PC-3 (cell line): ENCODE results near the gene PKNOX2. TPM values are rescaled to one million over a fixed set of nuclear protein-coding genes. Genes with fewer than 3 reads are reported as not detected.

ENCODE experiments used
- ATAC-seq: fragments of 200-7000 bp; cut with Tn5 transposase; 2 replicates; pipeline ENCODE4 v1.9.1; 2020; ENCODE audit warnings: mild to moderate bottlenecking, moderate library complexity
- BruUV-seq: library from RNA; stranded (reverse); fragments of 400-500 nt; replicated peaks from 2 replicates; lab custom pipeline; 2021; lab: Mats Ljungman, UMichigan
- CTCF ChIA-PET: fragments of 300-600 bp; sonication (Branson Sonifier 250); formaldehyde crosslinking; loops from one replicate; lab custom pipeline; 2022; ENCODE audit warnings: antibody characterized with exemption; lab: Charles Lee
- POLR2A ChIA-PET: fragments of 300-600 bp; sonication (Branson Sonifier 250); formaldehyde crosslinking; loops from one replicate; lab custom pipeline; 2022; ENCODE audit warnings: antibody characterized with exemption; ENCODE audit not compliant: unreplicated experiment; lab: Charles Lee
- DNase-seq: peaks from one replicate; pipeline ENCODE4 v3.0.0-alpha.2; 2015
- H2AFZ ChIP-seq: fragments of 300-600 bp; sonication (generic); 2 replicates; pipeline ENCODE4 v1.6.0; 2016; ENCODE audit warnings: antibody characterized with exemption, low read length
- H3F3A ChIP-seq: fragments of 300-600 bp; sonication (generic); one replicate; pipeline ENCODE4 v1.6.0; 2017; ENCODE audit warnings: antibody characterized with exemption, low read length, control low read depth, mild to moderate bottlenecking; ENCODE audit not compliant: unreplicated experiment
- H3K27ac ChIP-seq: fragments of 300-600 bp; sonication (generic); 2 replicates; pipeline ENCODE4 v1.5.1; 2016; ENCODE audit warnings: mild to moderate bottlenecking, low read length
- H3K27me3 ChIP-seq: fragments of 300-600 bp; sonication (generic); 2 replicates; pipeline ENCODE4 v1.6.1; 2016; ENCODE audit warnings: low read length, mixed read lengths
- H3K36me3 ChIP-seq: fragments of 300-600 bp; sonication (generic); 2 replicates; pipeline ENCODE4 v1.6.1; 2016; ENCODE audit warnings: low read depth, mixed run types, low read length, mixed read lengths
- H3K4me1 ChIP-seq: fragments of 300-600 bp; sonication (generic); 2 replicates; pipeline ENCODE4 v1.5.1; 2016; ENCODE audit warnings: low read length; ENCODE audit not compliant: insufficient read depth
- H3K4me2 ChIP-seq: fragments of 300-600 bp; sonication (generic); 2 replicates; pipeline ENCODE4 v1.6.0; 2016; ENCODE audit warnings: low read length
- H3K4me3 ChIP-seq: fragments of 300-600 bp; sonication (generic); 2 replicates; pipeline ENCODE4 v1.5.1; 2016; ENCODE audit warnings: mild to moderate bottlenecking, low read length, mixed read lengths
- H3K79me2 ChIP-seq: fragments of 300-600 bp; sonication (generic); 2 replicates; pipeline ENCODE4 v1.6.1; 2017; ENCODE audit warnings: low read length, mixed read lengths
- H3K9ac ChIP-seq: fragments of 300-600 bp; sonication (generic); 2 replicates; pipeline ENCODE4 v1.6.0; 2016; ENCODE audit warnings: mild to moderate bottlenecking, low read length
- H3K9me2 ChIP-seq: fragments of 300-600 bp; sonication (generic); replicated peaks from 2 replicates; pipeline ENCODE4 v1.6.1; 2016; ENCODE audit warnings: mixed run types, low read length, mixed read lengths
- H3K9me3 ChIP-seq: fragments of 300-600 bp; sonication (generic); 2 replicates; pipeline ENCODE4 v1.6.1; 2016; ENCODE audit warnings: low read length, mixed read lengths
- H4K20me1 ChIP-seq: fragments of 300-600 bp; sonication (generic); 2 replicates; pipeline ENCODE4 v1.6.1; 2016; ENCODE audit warnings: low read length, mixed read lengths
- CTCF ChIP-seq: fragments of 300-600 bp; sonication (generic); conservative IDR thresholded peaks from 2 replicates; pipeline ENCODE4 v1.5.1; 2017; ENCODE audit warnings: antibody characterized with exemption, low read depth, mild to moderate bottlenecking, low read length
- EZH2 ChIP-seq: fragments of 300-600 bp; sonication (generic); IDR thresholded peaks from one replicate; pipeline ENCODE4 v1.6.1; 2017; ENCODE audit warnings: antibody characterized with exemption, mild to moderate bottlenecking, low read length; ENCODE audit not compliant: unreplicated experiment
- EZH2phosphoT487 ChIP-seq: fragments of 300-600 bp; sonication (generic); IDR thresholded peaks from 2 replicates; pipeline ENCODE4 v1.6.1; 2018; ENCODE audit warnings: mild to moderate bottlenecking, antibody characterized with exemption, low read length, borderline replicate concordance
- intact Hi-C: fragments of 100-400 bp; cut with micrococcal nuclease; formaldehyde crosslinking; loops from 2 replicates; pipeline ENCODE4 v1.9.0; 2023
- total RNA-seq: library from RNA; depleted of rRNA; stranded (reverse); fragments of >200 nt; gene quantifications from 2 replicates; pipeline ENCODE4 v1.2.3, GENCODE V29; 2014

Gene PKNOX2
- total RNA-seq, 1 experiment from 2014 or later: not detected

- no peak for TF ChIP-seq CTCF
- TF ChIP-seq EZH2phosphoT487: no peak
- no peak for TF ChIP-seq EZH2
- POLR2A ChIA-PET: interaction anchor here (0.6 kb wide), 1 partner anchor 14 kb away, joined by 3 read pairs; no protein-coding TSS in a partner anchor
Measured at GRCh38 chr11:125452125-125452470, 287.5 kb downstream of the PKNOX2 start.

GRCh38 chr11:125454047-125454446, 289.5 kb downstream of the PKNOX2 start:
- ChIA-PET POLR2A (interaction anchor here (0.6 kb wide), 1 partner anchor 46 kb away, joined by 10 read pairs; no protein-coding TSS in a partner anchor), CTCF (no interaction called here)
- no peaks in the 10 kb centered on the region for H3K4me1 ChIP-seq
- no peak overlapping the region for H3K27ac ChIP-seq
- no peak overlapping the region for H3K9ac ChIP-seq
- no peak for ATAC-seq
- no peaks in the 10 kb centered on the region for H3K9me2 ChIP-seq
- no peak overlapping the region for H3K4me2 ChIP-seq
- H3K9me3 ChIP-seq: no peaks in the 10 kb centered on the region
- no peaks in the 10 kb centered on the region for H3K79me2 ChIP-seq
- H2AFZ ChIP-seq: no peak overlapping the region
- intact Hi-C loops: no loop called here
- H4K20me1 ChIP-seq: no peaks in the 10 kb centered on the region
- peaks cover 5% of the 10 kb centered on the region; the same call in 1 of the 2 replicates for H3K27me3 ChIP-seq
- TF ChIP-seq CTCF (no peak), EZH2phosphoT487 (no peak), EZH2 (no peak)
- H3F3A ChIP-seq: no peaks in the 10 kb centered on the region
- no peak overlapping the region for H3K4me3 ChIP-seq
- no TSS peak for BruUV-seq
- no peak for DNase-seq
- H3K36me3 ChIP-seq: no peaks in the 10 kb centered on the region

More at GRCh38 chr11:125452125-125452470, 287.5 kb downstream of the PKNOX2 start:
- H3K9me2 ChIP-seq: no peaks in the 10 kb centered on the region
- no peak overlapping the region for H3K4me2 ChIP-seq
- H3K4me1 ChIP-seq: peaks cover 12% of the 10 kb centered on the region; the same call in 1 of the 2 replicates
- H3K4me3 ChIP-seq: no peak overlapping the region
- no peaks in the 10 kb centered on the region for H3F3A ChIP-seq
- no peak overlapping the region for H3K9ac ChIP-seq
- DNase-seq (no peak), ATAC-seq (no peak)
- intact Hi-C loops: no loop called here
- H3K27me3 ChIP-seq: peaks cover 5% of the 10 kb centered on the region; the same call in 1 of the 2 replicates
- H3K79me2 ChIP-seq: no peaks in the 10 kb centered on the region
- no TSS peak for BruUV-seq
- CTCF ChIA-PET: no interaction called here
- H3K9me3 ChIP-seq: no peaks in the 10 kb centered on the region
- H3K36me3 ChIP-seq: no peaks in the 10 kb centered on the region
- H4K20me1 ChIP-seq: no peaks in the 10 kb centered on the region
- H3K27ac ChIP-seq: no peak overlapping the region
- H2AFZ ChIP-seq: peak overlapping the region; percentile 46; the same call in 1 of the 2 replicates

GRCh38 chr11:125455851-125456250, 291.3 kb downstream of the PKNOX2 start:
- TF ChIP-seq CTCF (no peak), EZH2 (no peak)
- intact Hi-C loops: no loop called here
- H3K4me2 ChIP-seq: no peak overlapping the region
- H3K36me3 ChIP-seq: no peaks in the 10 kb centered on the region
- DNase-seq: no peak
- peaks cover 13% of the 10 kb centered on the region for H3K27me3 ChIP-seq
- no peak overlapping the region for H3K27ac ChIP-seq
- no peak overlapping the region for H3K4me3 ChIP-seq
- no peak overlapping the region for H3K9ac ChIP-seq
- H3K9me2 ChIP-seq: no peaks in the 10 kb centered on the region
- no peak for ATAC-seq
- no TSS peak for BruUV-seq
- no peaks in the 10 kb centered on the region for H3K79me2 ChIP-seq
- no peaks in the 10 kb centered on the region for H3K4me1 ChIP-seq
- H2AFZ ChIP-seq: no peak overlapping the region
- H3K9me3 ChIP-seq: no peaks in the 10 kb centered on the region
- CTCF ChIA-PET: no interaction called here
- POLR2A ChIA-PET: no interaction called here
- no peaks in the 10 kb centered on the region for H4K20me1 ChIP-seq
- no peaks in the 10 kb centered on the region for H3F3A ChIP-seq
